NB4 (cell line): ENCODE measurements around the gene METRNL.

ENCODE experiments used
- CTCF ChIP-seq: IDR thresholded peaks from one replicate; pipeline ENCODE4 v1.5.1; 2012; ENCODE audit warnings: low read depth, low read length
- MYC ChIP-seq: IDR thresholded peaks from 2 replicates; pipeline ENCODE4 v1.6.1; 2011; ENCODE audit warnings: low read depth, low read length
- POLR2A ChIP-seq: IDR thresholded peaks from 2 replicates; pipeline ENCODE4 v1.6.1; 2011; ENCODE audit warnings: mild to moderate bottlenecking; ENCODE audit not compliant: insufficient read length; ENCODE audit errors: extremely low read depth

GRCh38 chr17:83103200-83103942, 24.0 kb downstream of the METRNL start:
- TF ChIP-seq CTCF (no peak), POLR2A (no peak), MYC (no peak)
